IMR-90 (cell line): Measurements from ENCODE around the gene STX11. TPM values are rescaled to one million over a fixed set of nuclear protein-coding genes. Genes with fewer than 3 reads are reported as not detected.

ENCODE experiments used
- ATAC-seq: fragments of 200-7000 bp; cut with Tn5 transposase; 2 replicates; pipeline ENCODE4 v1.9.1; 2020; ENCODE audit warnings: low read depth, mild to moderate bottlenecking, moderate library complexity
- BruUV-seq: library from RNA; stranded (reverse); fragments of 400-500 nt; replicated peaks from 2 replicates; lab custom pipeline; 2021; lab: Mats Ljungman, UMichigan
- CTCF ChIA-PET: fragments of 300-600 bp; formaldehyde crosslinking; extraction: SDS; loops from one replicate; lab custom pipeline; 2021; ENCODE audit warnings: antibody characterized with exemption; lab: Yijun Ruan, JAX
- POLR2A ChIA-PET: fragments of 300-600 bp; sonication (Branson Sonifier 250); formaldehyde crosslinking; loops from one replicate; lab custom pipeline; 2022; ENCODE audit warnings: antibody characterized with exemption; ENCODE audit not compliant: unreplicated experiment; lab: Charles Lee
- DNase-seq: peaks from one replicate; pipeline ENCODE4 v3.0.0; 2013
- H2AFZ ChIP-seq: replicated peaks from 2 replicates; pipeline ENCODE3; 2013; ENCODE audit warnings: low read length, mild to moderate bottlenecking; ENCODE audit not compliant: poor library complexity
- H2AK5ac ChIP-seq: 2 replicates; pipeline ENCODE4 v1.6.1; 2013; ENCODE audit warnings: low read depth, low read length, inconsistent platforms
- H2AK9ac ChIP-seq: replicated peaks from 2 replicates; pipeline ENCODE3; 2013; ENCODE audit warnings: mild to moderate bottlenecking, low read depth, low read length, moderate library complexity; ENCODE audit not compliant: poor library complexity
- H2BK120ac ChIP-seq: 2 replicates; pipeline ENCODE4 v1.6.1; 2013; ENCODE audit warnings: low read depth, low read length, inconsistent platforms
- H2BK15ac ChIP-seq: 3 replicates; pipeline ENCODE4 v1.6.1; 2013; ENCODE audit warnings: low read depth, low read length, inconsistent platforms
- H2BK20ac ChIP-seq: 2 replicates; pipeline ENCODE4 v1.6.1; 2013; ENCODE audit warnings: low read depth, mild to moderate bottlenecking, inconsistent platforms, low read length, moderate library complexity
- H2BK5ac ChIP-seq: 2 replicates; pipeline ENCODE4 v1.6.1; 2013; ENCODE audit warnings: mild to moderate bottlenecking, low read depth, low read length, inconsistent platforms; ENCODE audit not compliant: poor library complexity, severe bottlenecking
- H3K14ac ChIP-seq: replicated peaks from 2 replicates; pipeline ENCODE4 v1.6.1; 2013; ENCODE audit warnings: low read depth, low read length, inconsistent platforms
- H3K18ac ChIP-seq: 2 replicates; pipeline ENCODE4 v1.6.1; 2013; ENCODE audit warnings: low read depth, low read length, control low read depth
- H3K23ac ChIP-seq: 2 replicates; pipeline ENCODE4 v1.6.1; 2013; ENCODE audit warnings: low read depth, low read length, inconsistent platforms
- H3K27ac ChIP-seq: 2 replicates; pipeline ENCODE4 v1.5.1; 2013; ENCODE audit warnings: mild to moderate bottlenecking, control low read depth, low read length; ENCODE audit not compliant: insufficient read depth
- H3K27me3 ChIP-seq: 2 replicates; pipeline ENCODE4 v1.6.1; 2013; ENCODE audit warnings: low read length; ENCODE audit not compliant: control insufficient read depth, insufficient read depth
- H3K36me3 ChIP-seq: 2 replicates; pipeline ENCODE4 v1.6.1; 2013; ENCODE audit warnings: low read length, mixed read lengths; ENCODE audit not compliant: control insufficient read depth, insufficient read depth
- H3K4ac ChIP-seq: 2 replicates; pipeline ENCODE4 v1.6.1; 2013; ENCODE audit warnings: low read depth, low read length, inconsistent platforms
- H3K4me1 ChIP-seq: 2 replicates; pipeline ENCODE4 v1.6.1; 2013; ENCODE audit warnings: low read length, mixed read lengths; ENCODE audit not compliant: control insufficient read depth, insufficient read depth
- H3K4me2 ChIP-seq: 2 replicates; pipeline ENCODE4 v1.6.1; 2013; ENCODE audit warnings: low read depth, mild to moderate bottlenecking, control low read depth, low read length, moderate library complexity
- H3K4me3 ChIP-seq: 2 replicates; pipeline ENCODE4 v1.5.1; 2013; ENCODE audit warnings: low read depth, mild to moderate bottlenecking, control low read depth, low read length, moderate library complexity; ENCODE audit not compliant: insufficient read depth
- H3K56ac ChIP-seq: 2 replicates; pipeline ENCODE4 v1.6.1; 2013; ENCODE audit warnings: low read length, inconsistent platforms; ENCODE audit not compliant: insufficient read depth; ENCODE audit errors: extremely low read depth
- H3K79me1 ChIP-seq, 2 experiments: 2 replicates each; pipeline ENCODE4 v1.6.1; 2013; ENCODE audit warnings: low read length in 2 of 2, inconsistent platforms in 1 of 2, low read depth in 1 of 2
- H3K9ac ChIP-seq: 2 replicates; pipeline ENCODE4 v1.6.1; 2013; ENCODE audit warnings: low read depth, low read length, control low read depth
- H3K9me1 ChIP-seq: 2 replicates; pipeline ENCODE4 v1.6.1; 2013; ENCODE audit warnings: low read length, inconsistent platforms; ENCODE audit not compliant: insufficient read depth
- H3K9me3 ChIP-seq: 2 replicates; pipeline ENCODE4 v1.6.1; 2013; ENCODE audit warnings: low read length; ENCODE audit not compliant: control insufficient read depth, insufficient read depth
- H4K20me1 ChIP-seq: 2 replicates; pipeline ENCODE4 v1.6.1; 2013; ENCODE audit warnings: low read length, inconsistent platforms; ENCODE audit not compliant: insufficient read depth
- H4K5ac ChIP-seq: 2 replicates; pipeline ENCODE4 v1.6.1; 2013; ENCODE audit warnings: mild to moderate bottlenecking, low read depth, low read length, control low read depth
- H4K8ac ChIP-seq, 2 experiments: 2 replicates each; pipeline ENCODE4 v1.6.1; 2013; ENCODE audit warnings: low read depth in 2 of 2, low read length in 2 of 2, control low read depth in 1 of 2, inconsistent platforms in 1 of 2
- H4K91ac ChIP-seq: 2 replicates; pipeline ENCODE4 v1.6.1; 2013; ENCODE audit warnings: low read depth, low read length, inconsistent platforms; ENCODE audit not compliant: insufficient read depth
- BHLHE40 ChIP-seq: fragments of 150-350 bp; IDR thresholded peaks from 2 replicates; pipeline ENCODE4 v1.6.1; 2016; ENCODE audit warnings: mild to moderate bottlenecking, low read depth, low read length
- CEBPB ChIP-seq: IDR thresholded peaks from 2 replicates; pipeline ENCODE4 v1.6.1; 2012; ENCODE audit warnings: low read depth, low read length, improper control_type of control experiment
- CHD1 ChIP-seq: IDR thresholded peaks from 2 replicates; pipeline ENCODE4 v1.6.1; 2012; ENCODE audit warnings: low read depth, low read length, improper control_type of control experiment
- FOS ChIP-seq: fragments of 150-350 bp; IDR thresholded peaks from 2 replicates; pipeline ENCODE4 v1.6.1; 2016; ENCODE audit warnings: low read depth, low read length
- MAFK ChIP-seq: IDR thresholded peaks from 2 replicates; pipeline ENCODE4 v1.6.1; 2012; ENCODE audit warnings: low read depth, low read length, improper control_type of control experiment
- MAZ ChIP-seq: IDR thresholded peaks from 2 replicates; pipeline ENCODE4 v1.6.1; 2012; ENCODE audit warnings: low read depth, mild to moderate bottlenecking, low read length, improper control_type of control experiment, moderate library complexity, borderline replicate concordance
- MXI1 ChIP-seq: IDR thresholded peaks from 2 replicates; pipeline ENCODE4 v1.6.1; 2012; ENCODE audit warnings: low read depth, mild to moderate bottlenecking, low read length, moderate library complexity, borderline replicate concordance
- NFE2L2 ChIP-seq: fragments of 150-350 bp; IDR thresholded peaks from 2 replicates; pipeline ENCODE4 v1.6.1; 2016; ENCODE audit warnings: low read depth, mild to moderate bottlenecking, low read length
- POLR2A ChIP-seq: IDR thresholded peaks from 2 replicates; pipeline ENCODE4 v1.6.1; 2012; ENCODE audit warnings: mild to moderate bottlenecking, low read depth, low read length
- RAD21 ChIP-seq: IDR thresholded peaks from 2 replicates; pipeline ENCODE4 v1.6.1; 2012; ENCODE audit warnings: low read length, improper control_type of control experiment
- RCOR1 ChIP-seq: IDR thresholded peaks from 2 replicates; pipeline ENCODE4 v1.6.1; 2012; ENCODE audit warnings: mild to moderate bottlenecking, low read length, improper control_type of control experiment; ENCODE audit not compliant: insufficient replicate concordance
- RFX5 ChIP-seq: IDR thresholded peaks from 2 replicates; pipeline ENCODE4 v1.8.0; 2012; ENCODE audit warnings: low read depth, mild to moderate bottlenecking, low read length, moderate library complexity
- SMC3 ChIP-seq: fragments of 150-350 bp; IDR thresholded peaks from 2 replicates; pipeline ENCODE4 v1.6.1; 2016; ENCODE audit warnings: low read depth, mild to moderate bottlenecking, antibody characterized with exemption, low read length, moderate library complexity
- USF2 ChIP-seq: fragments of 150-350 bp; IDR thresholded peaks from 2 replicates; pipeline ENCODE4 v1.6.1; 2017; ENCODE audit warnings: mild to moderate bottlenecking, antibody characterized with exemption, low read length, low read depth
- WGBS, 2 experiments: methylation state at CpG; one replicate each; pipeline versions ENCODE4 v1.1.5 to v1.1.7; 2013; ENCODE audit warnings: missing lambda C conversion rate in 2 of 2; ENCODE audit not compliant: insufficient read length in 1 of 2; ENCODE audit errors: extremely low coverage in 2 of 2; 5-methylcytosine and 5-hydroxymethylcytosine counted together
- dilution Hi-C: fragments of 300-500 bp; cut with HindIII; formaldehyde crosslinking; loops from one replicate; pipeline ENCODE4 v1.14.3; 2018; ENCODE audit warnings: low sequenced_read_pairs; ENCODE audit not compliant: unreplicated experiment
- in situ Hi-C: fragments of 300-500 bp; cut with MboI; formaldehyde crosslinking; loops from 3 replicates; pipeline ENCODE4 v1.14.3; 2019; ENCODE audit warnings: low sequenced_read_pairs, inconsistent platforms, mixed read lengths
- intact Hi-C: fragments of 100-400 bp; cut with micrococcal nuclease; formaldehyde crosslinking; loops from 2 replicates; pipeline ENCODE4 v1.10.0; 2022
- polyA plus RNA-seq, 3 experiments: library from polyadenylated mRNA; depleted of rRNA; stranded (reverse); fragments of >200 nt; gene quantifications; 2 replicates each; pipeline ENCODE4 v1.2.3, GENCODE V29; 2012; ENCODE audit warnings: low replicate concordance in 1 of 3
- total RNA-seq: library from RNA; depleted of rRNA; stranded (reverse); fragments of >200 nt; gene quantifications from 2 replicates; pipeline ENCODE4 v1.2.3, GENCODE V29; 2012
- TF ChIP-seq, protein P1 (sequence below): fragments of 150-350 bp; IDR thresholded peaks from 2 replicates; pipeline ENCODE4 v1.6.1; 2016; ENCODE audit warnings: low read depth, mild to moderate bottlenecking, low read length, moderate library complexity, borderline replicate concordance
- TF ChIP-seq, protein P2 (sequence below): conservative IDR thresholded peaks from 2 replicates; pipeline ENCODE4 v1.5.1; 2012; ENCODE audit warnings: mild to moderate bottlenecking, low read depth, low read length, improper control_type of control experiment

STX11 gene
- total and polyA plus RNA-seq, 2 of the 4 experiments (the other 2 are of a cell fraction), result 0.54 to 0.68 TPM

GRCh38 chr6:144194293-144194810, 44.0 kb downstream of the STX11 start:
- no peaks in the 10 kb centered on the region for H3K9me1 ChIP-seq
- H2AK5ac ChIP-seq, result no peak overlapping the region
- no peak overlapping the region for H3K14ac ChIP-seq
- H4K20me1 ChIP-seq, result no peaks in the 10 kb centered on the region
- H3K23ac ChIP-seq, result no peak overlapping the region
- TF ChIP-seq BHLHE40, result no peak
- no peak for TF ChIP-seq CEBPB
- TF ChIP-seq CHD1, result no peak
- TF ChIP-seq RAD21, result no peak
- no peak for TF ChIP-seq USF2
- TF ChIP-seq RCOR1, result no peak
- TF ChIP-seq NFE2L2, result no peak
- TF ChIP-seq FOS, result no peak
- TF ChIP-seq POLR2A, result no peak
- TF ChIP-seq MXI1, result no peak
- TF ChIP-seq, protein P1, sequence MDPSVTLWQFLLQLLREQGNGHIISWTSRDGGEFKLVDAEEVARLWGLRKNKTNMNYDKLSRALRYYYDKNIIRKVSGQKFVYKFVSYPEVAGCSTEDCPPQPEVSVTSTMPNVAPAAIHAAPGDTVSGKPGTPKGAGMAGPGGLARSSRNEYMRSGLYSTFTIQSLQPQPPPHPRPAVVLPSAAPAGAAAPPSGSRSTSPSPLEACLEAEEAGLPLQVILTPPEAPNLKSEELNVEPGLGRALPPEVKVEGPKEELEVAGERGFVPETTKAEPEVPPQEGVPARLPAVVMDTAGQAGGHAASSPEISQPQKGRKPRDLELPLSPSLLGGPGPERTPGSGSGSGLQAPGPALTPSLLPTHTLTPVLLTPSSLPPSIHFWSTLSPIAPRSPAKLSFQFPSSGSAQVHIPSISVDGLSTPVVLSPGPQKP, result no peak
- TF ChIP-seq MAFK, result no peak
- no peak for TF ChIP-seq SMC3
- no peak for TF ChIP-seq RFX5
- TF ChIP-seq MAZ, result no peak
- TF ChIP-seq, protein P2, sequence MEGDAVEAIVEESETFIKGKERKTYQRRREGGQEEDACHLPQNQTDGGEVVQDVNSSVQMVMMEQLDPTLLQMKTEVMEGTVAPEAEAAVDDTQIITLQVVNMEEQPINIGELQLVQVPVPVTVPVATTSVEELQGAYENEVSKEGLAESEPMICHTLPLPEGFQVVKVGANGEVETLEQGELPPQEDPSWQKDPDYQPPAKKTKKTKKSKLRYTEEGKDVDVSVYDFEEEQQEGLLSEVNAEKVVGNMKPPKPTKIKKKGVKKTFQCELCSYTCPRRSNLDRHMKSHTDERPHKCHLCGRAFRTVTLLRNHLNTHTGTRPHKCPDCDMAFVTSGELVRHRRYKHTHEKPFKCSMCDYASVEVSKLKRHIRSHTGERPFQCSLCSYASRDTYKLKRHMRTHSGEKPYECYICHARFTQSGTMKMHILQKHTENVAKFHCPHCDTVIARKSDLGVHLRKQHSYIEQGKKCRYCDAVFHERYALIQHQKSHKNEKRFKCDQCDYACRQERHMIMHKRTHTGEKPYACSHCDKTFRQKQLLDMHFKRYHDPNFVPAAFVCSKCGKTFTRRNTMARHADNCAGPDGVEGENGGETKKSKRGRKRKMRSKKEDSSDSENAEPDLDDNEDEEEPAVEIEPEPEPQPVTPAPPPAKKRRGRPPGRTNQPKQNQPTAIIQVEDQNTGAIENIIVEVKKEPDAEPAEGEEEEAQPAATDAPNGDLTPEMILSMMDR, result no peak
- no peak overlapping the region for H2BK15ac ChIP-seq
- no peak overlapping the region for H2AK9ac ChIP-seq
- no peak overlapping the region for H3K4ac ChIP-seq
- H3K27ac ChIP-seq, result no peak overlapping the region
- H2BK5ac ChIP-seq, result no peak overlapping the region
- no peak overlapping the region for H3K4me2 ChIP-seq
- no peak overlapping the region for H2BK20ac ChIP-seq
- no peaks in the 10 kb centered on the region for H3K27me3 ChIP-seq
- no peak overlapping the region for H2AFZ ChIP-seq
- in situ Hi-C loops, result no loop called here
- no peak overlapping the region for H3K9ac ChIP-seq
- dilution Hi-C loops, result no loop called here
- no peak overlapping the region for H3K56ac ChIP-seq
- no peak overlapping the region for H4K5ac ChIP-seq
- no peak overlapping the region for H4K8ac ChIP-seq
- no peak overlapping the region for H3K4me3 ChIP-seq
- H3K18ac ChIP-seq, result no peak overlapping the region
- ChIA-PET CTCF (interaction anchor here (0.6 kb wide), 1 partner anchor 1268 kb away, joined by 3 read pairs; no protein-coding TSS in a partner anchor), POLR2A (no interaction called here)
- H4K91ac ChIP-seq, result no peak overlapping the region
- H3K9me3 ChIP-seq, result peaks cover 1% of the 10 kb centered on the region; the same call in 1 of the 2 replicates
- H3K4me1 ChIP-seq, result 0 out of 2 replicates have a peak, but pooled peaks cover 3% of the 10 kb centered on the region
- no peak overlapping the region; the same call in 1 of the 2 replicates for H2BK120ac ChIP-seq
- ATAC-seq (no peak), DNase-seq (no peak)
- no peaks in the 10 kb centered on the region for H3K36me3 ChIP-seq
- H3K79me1 ChIP-seq, result no peaks in the 10 kb centered on the region
- no TSS peak for BruUV-seq
- intact Hi-C loops, result no loop called here
- 56% methylated on average over 4 of the region's 7 CpGs; no CpG with 5 or more reads in 1 of the 2 experiments for WGBS, 2 experiments
